ENCODE results near the gene IFI27. TPM values are rescaled to one million over a fixed set of nuclear protein-coding genes. Genes with fewer than 3 reads are reported as not detected.

Gene IFI27
- total and polyA plus RNA-seq, 4 donors = 94.1 to 883 (median 378) TPM

GRCh38 chr14:94100847-94101246, 9.7 kb upstream of the IFI27 start:
- DNase-seq (no peak), ATAC-seq (ENCODE audit: insufficient read depth, low FRiP score) (no peak)
- Histone ChIP-seq H3K27ac (ENCODE audit: low read depth in 1 of 2, low read length in 1 of 2) (no peak overlapping the region), H3K4me3 (no peak overlapping the region), H3K36me3 (ENCODE audit: control insufficient read depth in 4 of 4, insufficient read depth in 4 of 4, low read length in 4 of 4) (peaks cover 0 to 3% (median under 1%) of the 10 kb centered on the region in 4 donors), H3K9me3 (ENCODE audit: control insufficient read depth in 4 of 4, insufficient read depth in 3 of 4, low read length in 3 of 4) (no peaks in the 10 kb centered on the region), H3K9ac (ENCODE audit: insufficient read depth in 1 of 2, low read length in 2 of 2) (no peak overlapping the region), H3K27me3 (ENCODE audit: control insufficient read depth in 3 of 3, insufficient read depth in 3 of 3, low read length in 2 of 3) (no peaks in the 10 kb centered on the region), H3K4me1 (ENCODE audit: control insufficient read depth in 5 of 5, insufficient read depth in 5 of 5, low read length in 5 of 5) (no peaks in the 10 kb centered on the region)
- TF ChIP-seq, protein P1, sequence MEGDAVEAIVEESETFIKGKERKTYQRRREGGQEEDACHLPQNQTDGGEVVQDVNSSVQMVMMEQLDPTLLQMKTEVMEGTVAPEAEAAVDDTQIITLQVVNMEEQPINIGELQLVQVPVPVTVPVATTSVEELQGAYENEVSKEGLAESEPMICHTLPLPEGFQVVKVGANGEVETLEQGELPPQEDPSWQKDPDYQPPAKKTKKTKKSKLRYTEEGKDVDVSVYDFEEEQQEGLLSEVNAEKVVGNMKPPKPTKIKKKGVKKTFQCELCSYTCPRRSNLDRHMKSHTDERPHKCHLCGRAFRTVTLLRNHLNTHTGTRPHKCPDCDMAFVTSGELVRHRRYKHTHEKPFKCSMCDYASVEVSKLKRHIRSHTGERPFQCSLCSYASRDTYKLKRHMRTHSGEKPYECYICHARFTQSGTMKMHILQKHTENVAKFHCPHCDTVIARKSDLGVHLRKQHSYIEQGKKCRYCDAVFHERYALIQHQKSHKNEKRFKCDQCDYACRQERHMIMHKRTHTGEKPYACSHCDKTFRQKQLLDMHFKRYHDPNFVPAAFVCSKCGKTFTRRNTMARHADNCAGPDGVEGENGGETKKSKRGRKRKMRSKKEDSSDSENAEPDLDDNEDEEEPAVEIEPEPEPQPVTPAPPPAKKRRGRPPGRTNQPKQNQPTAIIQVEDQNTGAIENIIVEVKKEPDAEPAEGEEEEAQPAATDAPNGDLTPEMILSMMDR (IDR thresholded peaks at IDR 0.05; ENCODE audit: control extremely low read depth, extremely low read depth) = no peak
- 89 to 91% methylated on average over 4 of the region's 4 CpGs for WGBS, 2 donors

- H3K27ac ChIP-seq (ENCODE audit: low read depth in 1 of 2, low read length in 1 of 2) = no peak overlapping the region
- H3K9ac ChIP-seq (ENCODE audit: insufficient read depth in 1 of 2, low read length in 2 of 2) = no peak overlapping the region
- peaks cover 0 to 3% (median under 1%) of the 10 kb centered on the region in 4 donors for H3K36me3 ChIP-seq (ENCODE audit: control insufficient read depth in 4 of 4, insufficient read depth in 4 of 4, low read length in 4 of 4)
- TF ChIP-seq, protein P1 (IDR thresholded peaks at IDR 0.05; ENCODE audit: control extremely low read depth, extremely low read depth) = no peak
- no peaks in the 10 kb centered on the region for H3K4me1 ChIP-seq (ENCODE audit: control insufficient read depth in 5 of 5, insufficient read depth in 5 of 5, low read length in 5 of 5)
- no peaks in the 10 kb centered on the region for H3K9me3 ChIP-seq (ENCODE audit: control insufficient read depth in 4 of 4, insufficient read depth in 3 of 4, low read length in 3 of 4)
- 90 to 93% methylated on average over 10 of the region's 10 CpGs for WGBS, 2 donors
- H3K27me3 ChIP-seq (ENCODE audit: control insufficient read depth in 3 of 3, insufficient read depth in 3 of 3, low read length in 2 of 3) = no peaks in the 10 kb centered on the region
- H3K4me3 ChIP-seq = no peak overlapping the region
- DNase-seq (no peak), ATAC-seq (ENCODE audit: insufficient read depth, low FRiP score) (no peak)
Measured at GRCh38 chr14:94101748-94102147, 8.8 kb upstream of the IFI27 start.

DNA sequence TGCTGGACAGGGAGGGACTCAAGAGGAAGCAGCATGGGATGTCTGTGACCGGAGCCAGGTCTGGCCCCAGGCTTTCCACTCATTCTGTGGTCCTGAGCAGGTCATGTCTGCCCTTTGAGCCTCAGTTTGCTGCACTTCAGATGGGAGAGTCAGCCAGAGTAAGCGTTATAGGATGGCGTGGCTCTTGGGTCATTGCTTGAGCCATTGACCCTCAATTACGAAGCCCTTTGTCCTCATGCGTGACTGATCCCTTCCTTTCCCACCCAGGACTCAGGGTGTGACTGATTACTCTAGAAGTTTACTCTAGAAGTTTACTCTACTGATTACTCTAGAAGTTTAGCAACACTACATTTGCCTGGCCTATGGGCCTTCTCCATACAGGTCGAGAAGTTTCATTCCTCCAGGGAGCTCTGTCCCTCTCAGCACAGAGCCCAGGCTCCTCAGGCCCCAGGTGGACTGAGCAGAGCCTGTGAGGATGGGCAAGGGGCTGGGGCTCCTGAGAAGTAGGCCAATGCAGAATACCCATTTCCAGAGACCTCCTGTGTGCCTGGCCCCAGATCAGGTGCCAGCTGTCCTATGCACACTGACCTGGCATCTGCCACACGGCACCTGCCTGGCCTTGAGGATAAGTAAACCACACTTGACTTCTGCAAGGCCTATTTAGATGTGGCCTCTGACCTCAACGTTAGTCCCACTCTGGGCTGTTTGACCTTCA, 7.6 kb upstream of the IFI27 start:
- no peaks in the 10 kb centered on the region for H3K36me3 ChIP-seq (ENCODE audit: control insufficient read depth in 4 of 4, insufficient read depth in 4 of 4, low read length in 4 of 4)
- no peak overlapping the region for H3K9ac ChIP-seq (ENCODE audit: insufficient read depth in 1 of 2, low read length in 2 of 2)
- H3K9me3 ChIP-seq (ENCODE audit: control insufficient read depth in 4 of 4, insufficient read depth in 3 of 4, low read length in 3 of 4) = no peaks in the 10 kb centered on the region
- no peak overlapping the region for H3K4me3 ChIP-seq
- TF ChIP-seq, protein P1 (IDR thresholded peaks at IDR 0.05; ENCODE audit: control extremely low read depth, extremely low read depth) = no peak
- H3K27me3 ChIP-seq (ENCODE audit: control insufficient read depth in 3 of 3, insufficient read depth in 3 of 3, low read length in 2 of 3) = no peaks in the 10 kb centered on the region
- WGBS, 2 donors = 89 to 93% methylated on average over 8 of the region's 8 CpGs
- ATAC-seq (ENCODE audit: insufficient read depth, low FRiP score) (no peak), DNase-seq (no peak)
- no peaks in the 10 kb centered on the region for H3K4me1 ChIP-seq (ENCODE audit: control insufficient read depth in 5 of 5, insufficient read depth in 5 of 5, low read length in 5 of 5)
- H3K27ac ChIP-seq (ENCODE audit: low read depth in 1 of 2, low read length in 1 of 2) = no peak overlapping the region
